Measurements from ENCODE around the gene MYO16. TPM values are rescaled to one million over a fixed set of nuclear protein-coding genes. Genes with fewer than 3 reads are reported as not detected.

MYO16 gene
- total RNA-seq, 1 experiment from 2014 or later = 0.49 TPM

- ChIA-PET CTCF (no interaction called here), POLR2A (ENCODE audit: low non-redundant PET) (no interaction called here)
- no TSS peak for BruUV-seq (replicated peaks)
Measured at GRCh38 chr13:108632649-108633167, 3.3 kb downstream of the MYO16 start.

GRCh38 chr13:108638901-108639300, 9.5 kb downstream of the MYO16 start:
- POLR2A ChIA-PET (ENCODE audit: low non-redundant PET) = no interaction called here
- no peak overlapping the region for H3K27ac ChIP-seq (ENCODE audit: low read depth, low read length, poor library complexity, severe bottlenecking)
- TF ChIP-seq EZH2 (IDR thresholded peaks at IDR 0.05; ENCODE audit: borderline replicate concordance, low read depth, low read length, poor library complexity, severe bottlenecking) (no peak), CTCF (conservative IDR thresholded peaks at IDR 0.05; ENCODE audit: low read depth, low read length) (no peak)
- no peaks in the 10 kb centered on the region for H3K36me3 ChIP-seq (ENCODE audit: insufficient read depth, low read length, poor library complexity, severe bottlenecking)
- CTCF ChIA-PET = no interaction called here
- BruUV-seq (replicated peaks) = no TSS peak
- H3K27me3 ChIP-seq (replicated peaks; ENCODE audit: insufficient read depth, low read depth, low read length, poor library complexity) = no peaks in the 10 kb centered on the region
- no peaks in the 10 kb centered on the region for H3K4me1 ChIP-seq (ENCODE audit: insufficient read depth, low read length, poor library complexity, severe bottlenecking)
- intact Hi-C loops (cut with micrococcal nuclease; ENCODE audit: unreplicated experiment) = no loop called here
- no peaks in the 10 kb centered on the region for H3K9me3 ChIP-seq (ENCODE audit: low read depth, low read length, poor library complexity, severe bottlenecking)
- no peak for DNase-seq (ENCODE audit: low spot score)
- H3K4me3 ChIP-seq (ENCODE audit: low read depth, low read length, poor library complexity, severe bottlenecking) = no peak overlapping the region

More at GRCh38 chr13:108632649-108633167, 3.3 kb downstream of the MYO16 start:
- H3K36me3 ChIP-seq (ENCODE audit: insufficient read depth, low read length, poor library complexity, severe bottlenecking) = no peaks in the 10 kb centered on the region
- no peak for DNase-seq (ENCODE audit: low spot score)
- H3K27me3 ChIP-seq (replicated peaks; ENCODE audit: insufficient read depth, low read depth, low read length, poor library complexity) = no peaks in the 10 kb centered on the region
- intact Hi-C loops (cut with micrococcal nuclease; ENCODE audit: unreplicated experiment) = no loop called here
- no peaks in the 10 kb centered on the region for H3K4me1 ChIP-seq (ENCODE audit: insufficient read depth, low read length, poor library complexity, severe bottlenecking)
- no peak overlapping the region for H3K4me3 ChIP-seq (ENCODE audit: low read depth, low read length, poor library complexity, severe bottlenecking)
- no peak for TF ChIP-seq EZH2 (IDR thresholded peaks at IDR 0.05; ENCODE audit: borderline replicate concordance, low read depth, low read length, poor library complexity, severe bottlenecking)
- TF ChIP-seq CTCF (conservative IDR thresholded peaks at IDR 0.05; ENCODE audit: low read depth, low read length) = no peak
- no peaks in the 10 kb centered on the region for H3K9me3 ChIP-seq (ENCODE audit: low read depth, low read length, poor library complexity, severe bottlenecking)
- H3K27ac ChIP-seq (ENCODE audit: low read depth, low read length, poor library complexity, severe bottlenecking) = no peak overlapping the region

- no peak for DNase-seq (ENCODE audit: low spot score)
- CTCF ChIA-PET = no interaction called here
Measured at GRCh38 chr13:108643646-108644353, 14.4 kb downstream of the MYO16 start.

More at GRCh38 chr13:108643646-108644353, 14.4 kb downstream of the MYO16 start:
- H3K9me3 ChIP-seq (ENCODE audit: low read depth, low read length, poor library complexity, severe bottlenecking) = no peaks in the 10 kb centered on the region
- no peak overlapping the region for H3K4me3 ChIP-seq (ENCODE audit: low read depth, low read length, poor library complexity, severe bottlenecking)
- no peak overlapping the region for H3K27ac ChIP-seq (ENCODE audit: low read depth, low read length, poor library complexity, severe bottlenecking)
- no peaks in the 10 kb centered on the region for H3K36me3 ChIP-seq (ENCODE audit: insufficient read depth, low read length, poor library complexity, severe bottlenecking)
- intact Hi-C loops (cut with micrococcal nuclease; ENCODE audit: unreplicated experiment) = no loop called here
- BruUV-seq (replicated peaks) = no TSS peak
- TF ChIP-seq CTCF (conservative IDR thresholded peaks at IDR 0.05; ENCODE audit: low read depth, low read length) = no peak
- TF ChIP-seq EZH2 (IDR thresholded peaks at IDR 0.05; ENCODE audit: borderline replicate concordance, low read depth, low read length, poor library complexity, severe bottlenecking) = no peak
- H3K27me3 ChIP-seq (replicated peaks; ENCODE audit: insufficient read depth, low read depth, low read length, poor library complexity) = no peaks in the 10 kb centered on the region
- no peaks in the 10 kb centered on the region for H3K4me1 ChIP-seq (ENCODE audit: insufficient read depth, low read length, poor library complexity, severe bottlenecking)
- POLR2A ChIA-PET (ENCODE audit: low non-redundant PET) = no interaction called here
